MM.1S (cell line): ENCODE measurements around the gene DNAJC15.
"Not testable (repeated sequence)": the region's sequence is repeated elsewhere in the genome, so short reads cannot be mapped to it uniquely, and the experiment has no call there.

Experiments used
- DNase-seq: peaks from one replicate; pipeline ENCODE4 v3.0.0-alpha.2; 2015
- H2AFZ ChIP-seq: fragments of 300-600 bp; sonication (generic); 2 replicates; pipeline ENCODE4 v1.6.0; 2016; ENCODE audit warnings: antibody characterized with exemption, low read length
- H3F3A ChIP-seq: fragments of 300-600 bp; sonication (generic); 2 replicates; pipeline ENCODE4 v1.6.1; 2016; ENCODE audit warnings: mild to moderate bottlenecking, antibody characterized with exemption, low read length, moderate library complexity, mixed read lengths; ENCODE audit not compliant: insufficient read depth
- H3K27ac ChIP-seq: fragments of 300-600 bp; sonication (generic); 2 replicates; pipeline ENCODE4 v1.5.1; 2016; ENCODE audit warnings: mild to moderate bottlenecking, low read length
- H3K27me3 ChIP-seq: fragments of 300-600 bp; sonication (generic); replicated peaks from 2 replicates; pipeline ENCODE4 v1.6.0; 2016; ENCODE audit warnings: low read length; ENCODE audit not compliant: insufficient read depth
- H3K36me3 ChIP-seq: fragments of 300-600 bp; sonication (generic); replicated peaks from 2 replicates; pipeline ENCODE4 v1.6.1; 2016; ENCODE audit warnings: mild to moderate bottlenecking, low read length, mixed read lengths; ENCODE audit not compliant: insufficient read depth
- H3K4me1 ChIP-seq: fragments of 300-600 bp; sonication (generic); 2 replicates; pipeline ENCODE4 v1.6.1; 2016; ENCODE audit warnings: low read length, mixed read lengths
- H3K4me2 ChIP-seq: fragments of 300-600 bp; sonication (generic); 2 replicates; pipeline ENCODE4 v1.6.0; 2016; ENCODE audit warnings: low read depth, low read length
- H3K4me3 ChIP-seq: fragments of 300-600 bp; sonication (generic); 2 replicates; pipeline ENCODE4 v1.5.1; 2016; ENCODE audit warnings: low read length, mixed read lengths
- H3K79me2 ChIP-seq: fragments of 300-600 bp; sonication (generic); 2 replicates; pipeline ENCODE4 v1.6.1; 2016; ENCODE audit warnings: mixed run types, low read length, mixed read lengths
- H3K9ac ChIP-seq: fragments of 300-600 bp; sonication (generic); 2 replicates; pipeline ENCODE4 v1.6.1; 2016; ENCODE audit warnings: low read length, mixed read lengths
- H3K9me2 ChIP-seq: fragments of 300-600 bp; sonication (generic); replicated peaks from 2 replicates; pipeline ENCODE4 v1.6.1; 2016; ENCODE audit warnings: mild to moderate bottlenecking, low read length, mixed read lengths; ENCODE audit not compliant: insufficient read depth
- H3K9me3 ChIP-seq: fragments of 300-600 bp; sonication (generic); replicated peaks from 2 replicates; pipeline ENCODE4 v1.6.1; 2016; ENCODE audit warnings: mild to moderate bottlenecking, low read length, mixed read lengths; ENCODE audit not compliant: insufficient read depth
- H4K20me1 ChIP-seq: fragments of 300-600 bp; sonication (generic); 2 replicates; pipeline ENCODE4 v1.6.1; 2016; ENCODE audit warnings: mild to moderate bottlenecking, low read length, moderate library complexity, mixed read lengths; ENCODE audit not compliant: insufficient read depth
- CTCF ChIP-seq: fragments of 300-600 bp; sonication (generic); IDR thresholded peaks from 2 replicates; pipeline ENCODE4 v1.5.1; 2016; ENCODE audit warnings: antibody characterized with exemption, low read length, mixed read lengths
- EZH2 ChIP-seq: fragments of 300-600 bp; sonication (generic); optimal IDR thresholded peaks from 2 replicates; pipeline ENCODE3; 2017; ENCODE audit warnings: low read depth, mild to moderate bottlenecking, antibody characterized with exemption, low read length, mixed read lengths
- EZH2phosphoT487 ChIP-seq: fragments of 300-600 bp; sonication (generic); IDR thresholded peaks from 2 replicates; pipeline ENCODE4 v1.6.1; 2018; ENCODE audit warnings: antibody characterized with exemption, low read length

The DNAJC15 gene

GRCh38 chr13:43071824-43072223 is 48.4 kb downstream of the DNAJC15 start:
- no peak overlapping the region for H3K9ac ChIP-seq
- H3K4me1 ChIP-seq: peaks cover 16% of the 10 kb centered on the region
- no peaks in the 10 kb centered on the region; the same call in 1 of the 2 replicates for H3K36me3 ChIP-seq
- no peaks in the 10 kb centered on the region for H4K20me1 ChIP-seq
- TF ChIP-seq EZH2: no peak
- no peak for TF ChIP-seq CTCF
- no peak for TF ChIP-seq EZH2phosphoT487
- no peak overlapping the region for H2AFZ ChIP-seq
- H3K27ac ChIP-seq: no peak overlapping the region
- peaks cover 19% of the 10 kb centered on the region for H3K79me2 ChIP-seq
- H3K27me3 ChIP-seq: no peaks in the 10 kb centered on the region
- no peak overlapping the region for H3K4me3 ChIP-seq
- H3K9me2 ChIP-seq: no peaks in the 10 kb centered on the region
- H3K9me3 ChIP-seq: no peaks in the 10 kb centered on the region
- H3F3A ChIP-seq: peaks cover 19% of the 10 kb centered on the region
- no peak overlapping the region for H3K4me2 ChIP-seq
- DNase-seq: no peak

- no peak for DNase-seq
Measured at GRCh38 chr13:43072394-43072793, 49.0 kb downstream of the DNAJC15 start.

GRCh38 chr13:43074824-43075510 is 51.6 kb downstream of the DNAJC15 start:
- Histone ChIP-seq H4K20me1 (no peaks in the 10 kb centered on the region), H3K27ac (peak overlapping the region; percentile 65; the same call in 1 of the 2 replicates), H3F3A (peaks cover 23% of the 10 kb centered on the region), H3K36me3 (no peaks in the 10 kb centered on the region; the same call in 1 of the 2 replicates), H2AFZ (no peak overlapping the region), H3K9me2 (no peaks in the 10 kb centered on the region), H3K27me3 (no peaks in the 10 kb centered on the region), H3K9me3 (no peaks in the 10 kb centered on the region), H3K4me1 (peaks cover 28% of the 10 kb centered on the region), H3K4me2 (peak overlapping the region; percentile 69; the same call in 1 of the 2 replicates), H3K9ac (0 out of 2 replicates have a peak overlapping the region, but pooled peaks have one; percentile 18), H3K4me3 (peak overlapping the region; percentile 33; the same call in 1 of the 2 replicates), H3K79me2 (peaks cover 32% of the 10 kb centered on the region)
- DNase-seq: peak; percentile 52
- no peak for TF ChIP-seq EZH2
- no peak for TF ChIP-seq EZH2phosphoT487
- TF ChIP-seq CTCF: no peak

More at GRCh38 chr13:43072394-43072793, 49.0 kb downstream of the DNAJC15 start:
- TF ChIP-seq EZH2phosphoT487: no peak
- no peak for TF ChIP-seq EZH2
- no peak for TF ChIP-seq CTCF
- Histone ChIP-seq H3K27me3 (no peaks in the 10 kb centered on the region), H3K9me3 (no peaks in the 10 kb centered on the region), H3K4me2 (no peak overlapping the region), H3F3A (peaks cover 23% of the 10 kb centered on the region), H3K36me3 (no peaks in the 10 kb centered on the region; the same call in 1 of the 2 replicates), H4K20me1 (no peaks in the 10 kb centered on the region), H3K9ac (no peak overlapping the region), H3K4me3 (no peak overlapping the region), H3K4me1 (peaks cover 21% of the 10 kb centered on the region), H3K9me2 (no peaks in the 10 kb centered on the region), H3K27ac (no peak overlapping the region), H2AFZ (no peak overlapping the region), H3K79me2 (peaks cover 25% of the 10 kb centered on the region)

GRCh38 chr13:43075511-43075902 is 52.1 kb downstream of the DNAJC15 start:
- peak overlapping the region; percentile 69; the same call in 1 of the 2 replicates for H3K4me2 ChIP-seq
- peak overlapping the region; percentile 33; the same call in 1 of the 2 replicates for H3K4me3 ChIP-seq
- not testable (repeated sequence) for H3K9ac ChIP-seq, DNase-seq, H4K20me1 ChIP-seq, H3K9me2 ChIP-seq, H3K27me3 ChIP-seq, H2AFZ ChIP-seq, H3K36me3 ChIP-seq, H3K9me3 ChIP-seq
- H3K79me2 ChIP-seq: peaks cover 32% of the 10 kb centered on the region
- H3F3A ChIP-seq: peaks cover 23% of the 10 kb centered on the region
- peaks cover 28% of the 10 kb centered on the region for H3K4me1 ChIP-seq
- H3K27ac ChIP-seq: peak overlapping the region; percentile 65; the same call in 1 of the 2 replicates
